Fibroblast of mammary gland (primary cell): ENCODE data around the gene FIBCD1.

ENCODE experiments used
- DNase-seq: peaks from one replicate; pipeline ENCODE4 v3.0.0-alpha.2; 2010; ENCODE audit warnings: low read depth
- H3K4me3 ChIP-seq: 2 replicates; pipeline ENCODE4 v1.5.1; 2011; ENCODE audit warnings: low read depth, mild to moderate bottlenecking, low read length, moderate library complexity; ENCODE audit not compliant: control insufficient read depth
- TF ChIP-seq, protein P1 (sequence below): conservative IDR thresholded peaks from 2 replicates; pipeline ENCODE4 v1.5.1; 2011; ENCODE audit warnings: low read depth, low read length, inconsistent platforms; ENCODE audit not compliant: control insufficient read depth, insufficient read depth

FIBCD1 gene

GRCh38 chr9:130938652-130939404 lies at the start of gene FIBCD1:
Gene FIBCD1 (minus strand): TSS chr9:130939247. CDS start chr9:130938607, 640 bp downstream.
- peak within 1 kb of the TSS; percentile 40 for H3K4me3 ChIP-seq
- TF ChIP-seq, protein P1, sequence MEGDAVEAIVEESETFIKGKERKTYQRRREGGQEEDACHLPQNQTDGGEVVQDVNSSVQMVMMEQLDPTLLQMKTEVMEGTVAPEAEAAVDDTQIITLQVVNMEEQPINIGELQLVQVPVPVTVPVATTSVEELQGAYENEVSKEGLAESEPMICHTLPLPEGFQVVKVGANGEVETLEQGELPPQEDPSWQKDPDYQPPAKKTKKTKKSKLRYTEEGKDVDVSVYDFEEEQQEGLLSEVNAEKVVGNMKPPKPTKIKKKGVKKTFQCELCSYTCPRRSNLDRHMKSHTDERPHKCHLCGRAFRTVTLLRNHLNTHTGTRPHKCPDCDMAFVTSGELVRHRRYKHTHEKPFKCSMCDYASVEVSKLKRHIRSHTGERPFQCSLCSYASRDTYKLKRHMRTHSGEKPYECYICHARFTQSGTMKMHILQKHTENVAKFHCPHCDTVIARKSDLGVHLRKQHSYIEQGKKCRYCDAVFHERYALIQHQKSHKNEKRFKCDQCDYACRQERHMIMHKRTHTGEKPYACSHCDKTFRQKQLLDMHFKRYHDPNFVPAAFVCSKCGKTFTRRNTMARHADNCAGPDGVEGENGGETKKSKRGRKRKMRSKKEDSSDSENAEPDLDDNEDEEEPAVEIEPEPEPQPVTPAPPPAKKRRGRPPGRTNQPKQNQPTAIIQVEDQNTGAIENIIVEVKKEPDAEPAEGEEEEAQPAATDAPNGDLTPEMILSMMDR: no peak
- peak; percentile 24 for DNase-seq

- TF ChIP-seq, protein P1: no peak
- DNase-seq: no peak
- no peak overlapping the region for H3K4me3 ChIP-seq
Observed at GRCh38 chr9:130988400-130988747, 49.3 kb upstream of the FIBCD1 start.

DNA sequence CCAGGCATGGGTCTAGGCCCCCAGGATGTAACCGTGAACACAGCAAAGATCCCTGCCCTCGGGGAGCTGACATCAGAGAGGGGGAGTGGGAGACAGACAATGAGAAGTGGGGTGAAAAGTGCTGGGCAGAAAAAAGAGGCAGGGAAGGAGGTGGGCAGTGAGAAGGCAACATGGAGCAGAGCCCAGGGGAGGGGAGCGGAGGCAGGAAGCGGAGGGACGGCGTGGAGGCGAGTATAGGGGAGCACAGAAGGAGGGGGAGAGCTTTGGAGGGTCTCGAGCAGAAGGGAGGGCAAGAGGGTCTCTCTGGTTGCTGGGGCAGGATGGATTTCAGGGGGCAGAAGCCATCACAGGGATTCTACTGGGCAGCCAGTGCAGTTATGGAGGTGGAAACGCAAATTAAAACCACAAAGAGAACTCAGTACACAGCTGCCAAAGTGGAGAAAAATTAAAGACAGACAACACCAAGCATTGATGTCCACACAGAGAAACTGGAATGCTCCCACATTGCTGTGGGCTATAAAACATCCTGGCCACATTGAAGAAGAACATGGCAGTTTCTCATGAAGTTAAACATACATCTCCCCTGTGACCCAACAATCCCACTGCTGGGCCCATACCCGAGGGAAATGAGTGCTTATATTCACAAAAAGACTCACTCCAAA lies 48.8 kb upstream of the FIBCD1 start:
- DNase-seq: no peak
- TF ChIP-seq, protein P1: no peak

DNA sequence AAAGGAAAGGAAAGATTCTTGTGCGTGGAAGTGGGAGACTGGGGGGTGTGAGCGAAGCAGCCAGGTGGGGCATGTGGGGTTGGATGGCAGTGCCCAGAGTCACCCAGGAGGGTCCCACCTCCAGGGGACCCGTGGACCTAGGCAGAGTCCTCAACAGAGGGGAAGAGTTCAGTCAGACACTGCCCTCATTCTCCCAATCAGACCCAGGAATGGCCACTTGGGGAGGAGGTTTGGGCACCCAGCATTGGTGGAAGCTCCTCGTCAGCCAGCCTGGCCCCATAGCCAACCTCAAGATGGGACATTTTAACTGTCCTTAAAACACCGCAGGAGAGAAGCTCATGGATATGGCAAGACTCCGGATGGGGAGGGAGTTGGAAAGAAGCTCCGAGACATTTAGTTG lies 48.0 kb upstream of the FIBCD1 start:
- no peak for DNase-seq
- H3K4me3 ChIP-seq: no peak overlapping the region

More for the DNA sequence above, 48.8 kb upstream of the FIBCD1 start:
- no peak overlapping the region for H3K4me3 ChIP-seq

DNA sequence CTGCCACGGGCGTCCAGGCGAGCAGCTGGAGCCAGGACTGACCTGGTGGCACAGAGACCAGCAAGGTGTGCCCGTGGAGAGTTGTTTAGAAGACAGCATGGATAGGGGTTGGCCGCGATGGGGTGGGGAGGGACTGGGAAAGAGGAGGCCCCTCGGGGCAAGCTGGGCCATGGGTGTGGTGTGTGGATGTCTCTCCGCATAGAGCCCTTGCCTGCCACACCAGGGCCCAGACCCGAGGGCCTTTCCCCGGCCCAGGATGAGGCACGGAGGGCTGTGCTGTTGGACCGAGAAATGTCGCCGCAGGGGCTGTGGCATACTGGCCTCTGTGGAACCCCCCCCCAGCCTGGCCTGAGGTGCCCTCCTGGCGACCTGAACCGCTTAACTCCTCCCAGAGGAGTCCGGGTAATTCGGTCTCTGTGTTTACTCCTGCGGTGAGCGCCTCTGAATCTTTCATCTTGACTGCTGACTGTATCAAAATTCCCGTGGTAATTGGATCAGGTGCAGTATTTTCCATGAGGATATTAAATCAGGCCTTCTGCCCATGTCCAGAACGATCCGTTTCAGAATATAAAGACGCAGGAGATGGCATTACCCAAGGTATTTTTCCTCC lies 47.4 kb upstream of the FIBCD1 start:
- H3K4me3 ChIP-seq: no peak overlapping the region
- TF ChIP-seq, protein P1: no peak
- no peak for DNase-seq

More for the DNA sequence above, 48.0 kb upstream of the FIBCD1 start:
- TF ChIP-seq, protein P1: no peak

- TF ChIP-seq, protein P1: no peak
Observed at GRCh38 chr9:130985606-130986162, 46.6 kb upstream of the FIBCD1 start.

More at GRCh38 chr9:130985606-130986162, 46.6 kb upstream of the FIBCD1 start:
- no peak for DNase-seq
- H3K4me3 ChIP-seq: no peak overlapping the region
